HG02870 (cell line): ENCODE measurements around the gene CERS3.
A peak's percentile ranks its signal among the peaks of the same experiment; 100 is the strongest.

Experiments
- ATAC-seq: cut with Tn5 transposase; IDR thresholded peaks from one replicate; pipeline ENCODE4 v1.9.1; 2021; ENCODE audit warnings: mild to moderate bottlenecking, moderate library complexity; ENCODE audit not compliant: unreplicated experiment

Gene CERS3

GRCh38 chr15:100385300-100386050 is 143.3 kb downstream of the CERS3 start:
- no peak for ATAC-seq

- no peak for ATAC-seq
Measured at GRCh38 chr15:100384108-100384410, 144.7 kb downstream of the CERS3 start.

GRCh38 chr15:100383302-100384107 is 145.2 kb downstream of the CERS3 start:
- no peak for ATAC-seq

- ATAC-seq, result no peak
Measured at GRCh38 chr15:100373942-100374341, 154.8 kb downstream of the CERS3 start.

GRCh38 chr15:100373120-100373896 is 155.4 kb downstream of the CERS3 start:
- ATAC-seq, result no peak

GRCh38 chr15:100372739-100373119 is 156.0 kb downstream of the CERS3 start:
- no peak for ATAC-seq

GRCh38 chr15:100355342-100355741 is 173.4 kb downstream of the CERS3 start:
- no peak for ATAC-seq

GRCh38 chr15:100353449-100353848 is 175.3 kb downstream of the CERS3 start:
- ATAC-seq, result peak; percentile 46

- ATAC-seq, result no peak
Measured at GRCh38 chr15:100350434-100351226, 178.1 kb downstream of the CERS3 start.
